Anterior cingulate cortex (tissue), 58 donors: ENCODE measurements around the gene RECK.

ENCODE experiments used
- DNase-seq, 58 donors: peaks; one replicate each; lab custom pipeline; 2025; lab: John Stamatoyannopoulos, UW

The RECK gene

DNA sequence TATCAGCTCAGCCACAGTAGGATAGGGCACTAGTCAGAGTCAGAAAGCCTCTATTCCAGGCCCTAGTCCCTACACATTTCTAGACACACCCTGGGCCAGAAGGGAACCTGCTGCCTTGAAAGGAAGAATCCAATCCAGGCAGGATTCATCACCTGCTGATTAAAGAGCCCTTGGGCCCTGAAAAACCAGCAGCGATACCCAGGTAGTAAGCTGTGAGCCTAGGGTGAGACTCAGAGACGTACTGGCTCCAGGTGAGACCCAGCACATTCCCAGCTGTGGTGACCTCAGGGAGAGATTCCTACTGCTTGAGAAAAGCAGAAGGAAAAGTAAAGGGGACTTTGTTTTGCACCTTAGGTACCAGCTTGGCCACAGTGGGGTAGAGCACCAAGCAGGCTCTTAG, 137.1 kb downstream of the RECK start:
- DNase-seq = no peak
